H1 (cell line): ENCODE results near the gene ADA.

Source experiments
- ATF3 ChIP-seq: IDR thresholded peaks from 2 replicates; pipeline ENCODE4 v1.6.1; 2011; ENCODE audit warnings: low read depth, mild to moderate bottlenecking, low read length; ENCODE audit not compliant: insufficient read depth
- EP300 ChIP-seq, 2 experiments: IDR thresholded peaks; 1 replicate in 1 of 2; 2 replicates in 1 of 2; pipeline ENCODE4 v1.6.1; 2011 to 2012; ENCODE audit warnings: low read depth in 2 of 2, low read length in 2 of 2, mild to moderate bottlenecking in 2 of 2, borderline replicate concordance in 1 of 2, inconsistent platforms in 1 of 2, moderate library complexity in 1 of 2
- MAFK ChIP-seq: IDR thresholded peaks from 2 replicates; pipeline ENCODE4 v1.6.1; 2012; ENCODE audit warnings: low read depth, mild to moderate bottlenecking, improper control_type of control experiment, low read length
- POLR2A ChIP-seq, 2 experiments: IDR thresholded peaks; 1 replicate in 1 of 2; 2 replicates in 1 of 2; pipeline ENCODE4 v1.6.1; 2011; ENCODE audit warnings: low read depth in 2 of 2, low read length in 2 of 2, mild to moderate bottlenecking in 2 of 2; ENCODE audit errors: control extremely low read depth in 1 of 2
- SP1 ChIP-seq: IDR thresholded peaks from 2 replicates; pipeline ENCODE4 v1.6.1; 2011; ENCODE audit warnings: low read depth, low read length
- SP2 ChIP-seq: IDR thresholded peaks from 2 replicates; pipeline ENCODE4 v1.6.1; 2012; ENCODE audit warnings: mild to moderate bottlenecking, low read length, inconsistent platforms
- YY1 ChIP-seq: IDR thresholded peaks from 2 replicates; pipeline ENCODE4 v1.6.1; 2011; ENCODE audit warnings: low read depth, mild to moderate bottlenecking, low read length
- TF ChIP-seq, protein P1 (sequence below), 3 experiments: IDR thresholded peaks; 1 replicate in 2 of 3; 2 replicates in 1 of 3; pipeline versions ENCODE4 v1.5.1 to v1.6.1; 2011; ENCODE audit warnings: low read length in 3 of 3, mild to moderate bottlenecking in 3 of 3, inconsistent platforms in 2 of 3, low read depth in 1 of 3, moderate library complexity in 1 of 3; ENCODE audit not compliant: insufficient read depth in 1 of 3; ENCODE audit errors: control extremely low read depth in 1 of 3

DNA sequence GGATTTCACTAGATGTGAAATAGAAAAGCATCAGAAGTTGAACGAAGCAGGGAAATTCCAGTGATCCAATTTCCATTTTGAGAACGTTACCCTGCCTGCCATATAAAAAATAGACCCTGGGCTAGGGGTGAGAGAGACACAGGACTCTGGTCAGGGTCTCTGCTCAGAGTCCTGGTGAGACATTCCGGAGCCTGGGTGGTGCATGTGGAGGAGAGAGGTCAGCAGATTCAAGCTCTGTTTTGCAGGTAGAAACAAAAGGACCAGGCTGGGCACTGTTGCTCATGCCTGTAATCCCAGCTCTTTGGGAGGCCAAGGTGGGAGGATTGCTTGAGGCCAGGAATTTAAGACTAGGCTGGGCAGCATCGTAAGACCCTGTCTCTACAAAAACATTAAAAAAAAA, 51.2 kb downstream of the ADA start:
- TF ChIP-seq YY1 (no peak), MAFK (no peak), POLR2A (IDR thresholded peaks at IDR 0.05; ENCODE audit: control extremely low read depth in 1 of 2, low read depth in 2 of 2, low read length in 2 of 2) (no peak), EP300 (IDR thresholded peaks at IDR 0.05; ENCODE audit: borderline replicate concordance in 1 of 2, low read depth in 2 of 2, low read length in 2 of 2) (no peak), ATF3 (no peak), SP2 (no peak), SP1 (no peak)
- TF ChIP-seq, protein P1, sequence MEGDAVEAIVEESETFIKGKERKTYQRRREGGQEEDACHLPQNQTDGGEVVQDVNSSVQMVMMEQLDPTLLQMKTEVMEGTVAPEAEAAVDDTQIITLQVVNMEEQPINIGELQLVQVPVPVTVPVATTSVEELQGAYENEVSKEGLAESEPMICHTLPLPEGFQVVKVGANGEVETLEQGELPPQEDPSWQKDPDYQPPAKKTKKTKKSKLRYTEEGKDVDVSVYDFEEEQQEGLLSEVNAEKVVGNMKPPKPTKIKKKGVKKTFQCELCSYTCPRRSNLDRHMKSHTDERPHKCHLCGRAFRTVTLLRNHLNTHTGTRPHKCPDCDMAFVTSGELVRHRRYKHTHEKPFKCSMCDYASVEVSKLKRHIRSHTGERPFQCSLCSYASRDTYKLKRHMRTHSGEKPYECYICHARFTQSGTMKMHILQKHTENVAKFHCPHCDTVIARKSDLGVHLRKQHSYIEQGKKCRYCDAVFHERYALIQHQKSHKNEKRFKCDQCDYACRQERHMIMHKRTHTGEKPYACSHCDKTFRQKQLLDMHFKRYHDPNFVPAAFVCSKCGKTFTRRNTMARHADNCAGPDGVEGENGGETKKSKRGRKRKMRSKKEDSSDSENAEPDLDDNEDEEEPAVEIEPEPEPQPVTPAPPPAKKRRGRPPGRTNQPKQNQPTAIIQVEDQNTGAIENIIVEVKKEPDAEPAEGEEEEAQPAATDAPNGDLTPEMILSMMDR (IDR thresholded peaks at IDR 0.05; ENCODE audit: control extremely low read depth in 1 of 3, insufficient read depth in 1 of 3, low read depth in 1 of 3, low read length in 3 of 3), result no peak
